Central memory CD8-positive, alpha-beta T cell (primary cell): ENCODE results near the gene COL27A1.
"Not testable (repeated sequence)": the region's sequence is repeated elsewhere in the genome, so short reads cannot be mapped to it uniquely, and the experiment has no call there.

ENCODE experiments used
- ATAC-seq: fragments of 150-1000 bp; cut with Tn5 transposase; replicated peaks from 2 replicates; pipeline ENCODE4 v1.10.0; 2022; ENCODE audit warnings: mild to moderate bottlenecking, moderate FRiP score, moderate number of reproducible peaks; ENCODE audit not compliant: poor library complexity, severe bottlenecking; ENCODE audit errors: extremely low read depth
- DNase-seq, 2 donors: peaks; one replicate each; pipeline ENCODE4 v3.0.0; 2021; ENCODE audit warnings: low spot score in 2 of 2
- H3K27ac Mint-ChIP-seq: one replicate; pipeline ENCODE4 v1.8.0; 2022; ENCODE audit warnings: low read depth, mild to moderate bottlenecking, moderate library complexity, mixed read lengths
- H3K27me3 Mint-ChIP-seq: one replicate; pipeline ENCODE4 v1.8.0; 2022; ENCODE audit warnings: mixed read lengths
- H3K36me3 Mint-ChIP-seq: one replicate; pipeline ENCODE4 v1.8.0; 2022; ENCODE audit warnings: mild to moderate bottlenecking, moderate library complexity, mixed read lengths; ENCODE audit not compliant: insufficient read depth
- H3K4me1 Mint-ChIP-seq: one replicate; pipeline ENCODE4 v1.8.0; 2022; ENCODE audit warnings: mixed read lengths
- H3K4me3 Mint-ChIP-seq: one replicate; pipeline ENCODE4 v1.8.0; 2022; ENCODE audit warnings: mild to moderate bottlenecking, moderate library complexity, mixed read lengths
- H3K9me3 Mint-ChIP-seq: one replicate; pipeline ENCODE4 v1.8.0; 2022; ENCODE audit warnings: mixed read lengths

The COL27A1 gene

DNA sequence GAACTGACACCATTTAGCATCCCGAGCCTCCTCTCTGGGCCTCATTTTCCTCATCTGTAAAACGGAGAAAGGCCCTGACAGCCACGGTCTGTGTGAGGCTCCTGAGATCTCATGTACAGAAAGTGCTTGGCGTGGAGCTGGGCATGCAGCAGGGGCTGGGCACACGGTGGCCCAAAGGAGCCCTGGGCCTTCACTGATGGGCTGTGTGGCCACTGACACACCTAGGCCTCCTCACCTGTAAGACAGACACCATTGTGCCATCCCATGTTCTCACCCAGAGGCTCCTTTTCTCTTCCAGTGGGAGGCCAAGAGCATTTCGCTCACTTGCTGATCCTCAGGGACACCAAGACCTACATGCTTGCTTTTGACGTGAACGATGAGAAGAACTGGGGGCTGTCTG lies 169.2 kb downstream of the COL27A1 start:
- Mint-ChIP-seq H3K9me3 (no peaks in the 10 kb centered on the region), H3K27me3 (peaks cover 13% of the 10 kb centered on the region), H3K27ac (no peak overlapping the region), H3K4me1 (no peaks in the 10 kb centered on the region), H3K36me3 (no peaks in the 10 kb centered on the region), H3K4me3 (no peak overlapping the region)
- DNase-seq (no peak), ATAC-seq (no peak)

- H3K4me1 Mint-ChIP-seq, H3K4me3 Mint-ChIP-seq, H3K9me3 Mint-ChIP-seq, H3K27ac Mint-ChIP-seq, ATAC-seq, H3K27me3 Mint-ChIP-seq, DNase-seq, H3K36me3 Mint-ChIP-seq: not testable (repeated sequence)
These were observed 169.6 kb downstream of the COL27A1 start for GRCh38 chr9:114324965-114325364.

DNA sequence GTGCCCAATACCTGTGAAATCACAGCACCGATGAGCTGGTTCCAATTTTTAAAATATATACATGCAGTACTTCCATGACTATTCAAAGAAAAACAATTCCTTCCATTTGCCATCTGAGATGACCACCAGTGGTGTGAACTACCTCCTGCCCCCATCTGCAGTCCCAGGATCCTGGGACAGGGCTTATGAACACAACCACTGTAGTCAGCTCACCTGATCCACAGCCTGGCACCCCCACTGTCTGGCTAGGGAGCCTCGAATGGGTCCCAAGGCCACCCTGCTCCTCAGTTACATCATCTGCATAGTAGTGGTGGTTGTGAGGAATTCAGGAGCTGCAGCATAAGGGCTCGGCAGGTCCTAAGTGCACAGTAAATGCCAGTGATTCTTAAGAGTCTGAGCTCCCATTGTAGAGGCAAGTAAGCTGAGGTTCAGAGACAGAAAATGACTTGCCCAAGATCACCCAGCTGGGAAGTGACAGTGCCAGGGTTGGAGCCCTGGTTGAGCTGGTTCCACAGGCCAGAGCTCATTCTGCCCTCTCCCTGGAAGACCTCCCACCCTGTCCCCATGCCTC lies 170.4 kb downstream of the COL27A1 start:
- not testable (repeated sequence) for ATAC-seq, H3K36me3 Mint-ChIP-seq, DNase-seq, H3K4me1 Mint-ChIP-seq, H3K27me3 Mint-ChIP-seq, H3K9me3 Mint-ChIP-seq, H3K4me3 Mint-ChIP-seq, H3K27ac Mint-ChIP-seq

DNA sequence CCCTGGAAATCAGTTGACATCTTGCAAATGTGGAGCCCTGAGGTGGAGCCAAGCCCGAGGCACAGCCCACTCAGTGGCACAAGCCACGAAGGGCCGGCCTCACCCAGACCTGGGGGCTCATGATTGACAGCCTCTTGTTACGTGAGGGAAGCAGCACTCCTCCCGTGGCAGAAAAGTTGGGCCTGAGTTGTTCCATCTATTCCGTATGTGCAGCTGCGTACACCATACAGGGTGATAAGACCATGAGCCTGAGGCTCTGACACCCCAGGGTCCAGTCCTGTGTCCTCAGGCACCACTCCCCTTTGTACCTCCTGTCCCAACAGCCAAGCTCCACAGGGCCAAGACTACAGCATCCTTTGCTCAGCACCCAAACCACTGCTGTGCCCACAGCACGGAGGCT lies 172.4 kb downstream of the COL27A1 start:
- Mint-ChIP-seq H3K4me1 (peaks cover 21% of the 10 kb centered on the region), H3K27me3 (no peaks in the 10 kb centered on the region), H3K9me3 (no peaks in the 10 kb centered on the region), H3K27ac (no peak overlapping the region), H3K4me3 (no peak overlapping the region), H3K36me3 (peaks cover 13% of the 10 kb centered on the region)
- DNase-seq = no peak
- no peak for ATAC-seq

DNA sequence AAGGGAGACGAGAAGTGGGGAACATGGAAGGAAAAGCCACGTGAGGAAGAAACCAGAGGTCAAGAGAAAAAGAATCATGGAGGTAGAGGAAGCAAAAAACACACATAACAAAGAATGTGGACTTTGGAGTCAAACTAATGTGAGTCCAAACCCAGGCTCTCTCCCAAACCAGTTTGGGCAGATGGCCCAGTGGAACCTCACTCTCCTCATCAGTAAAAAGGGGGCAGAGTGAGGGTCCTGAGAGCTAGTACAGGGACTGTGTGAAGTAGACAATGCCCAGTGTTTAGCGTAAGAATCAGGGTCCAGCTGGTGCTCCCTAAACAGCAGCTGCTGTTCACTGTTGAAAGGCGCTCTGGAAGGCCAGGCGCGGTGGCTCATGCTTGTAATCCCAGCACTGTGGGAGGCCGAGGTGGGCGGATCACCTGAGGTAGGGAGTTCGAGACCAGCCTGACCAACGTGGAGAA lies 173.1 kb downstream of the COL27A1 start:
- DNase-seq, H3K27me3 Mint-ChIP-seq, H3K9me3 Mint-ChIP-seq, H3K4me3 Mint-ChIP-seq, ATAC-seq, H3K27ac Mint-ChIP-seq: not testable (repeated sequence)
- Mint-ChIP-seq H3K4me1 (peaks cover 21% of the 10 kb centered on the region), H3K36me3 (peaks cover 13% of the 10 kb centered on the region)

- Mint-ChIP-seq H3K4me1 (peaks cover 21% of the 10 kb centered on the region), H3K36me3 (peaks cover 15% of the 10 kb centered on the region)
- DNase-seq, H3K27me3 Mint-ChIP-seq, H3K4me3 Mint-ChIP-seq, H3K27ac Mint-ChIP-seq, ATAC-seq, H3K9me3 Mint-ChIP-seq: not testable (repeated sequence)
These were observed 173.7 kb downstream of the COL27A1 start for GRCh38 chr9:114328937-114329624.

DNA sequence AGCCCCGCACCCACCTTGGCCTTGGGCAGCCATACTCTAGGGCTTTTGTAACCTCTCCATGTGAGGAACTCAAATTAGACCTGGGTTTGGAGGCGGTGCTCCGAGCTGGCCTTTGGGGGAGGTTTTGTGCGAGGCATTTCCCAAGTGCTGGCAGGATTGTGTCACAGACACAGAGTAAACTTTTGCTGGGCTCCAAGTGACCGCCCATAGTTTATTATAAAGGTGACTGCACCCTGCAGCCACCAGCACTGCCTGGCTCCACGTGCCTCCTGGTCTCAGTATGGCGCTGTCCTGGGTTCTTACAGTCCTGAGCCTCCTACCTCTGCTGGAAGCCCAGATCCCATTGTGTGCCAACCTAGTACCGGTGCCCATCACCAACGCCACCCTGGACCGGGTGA lies 174.3 kb downstream of the COL27A1 start, which contains the start of gene ORM2:
Gene ORM2 (plus strand): TSS at position 245 of the 398 bp plus-strand sequence. CDS start 36 bp downstream, at position 281.
- Mint-ChIP-seq H3K4me1 (peaks cover 21% of the 10 kb centered on the region), H3K36me3 (peaks cover 17% of the 10 kb centered on the region), H3K27ac (peak within 1 kb of the TSS; percentile 65)
- DNase-seq, ATAC-seq, H3K9me3 Mint-ChIP-seq, H3K4me3 Mint-ChIP-seq, H3K27me3 Mint-ChIP-seq: not testable (repeated sequence)

DNA sequence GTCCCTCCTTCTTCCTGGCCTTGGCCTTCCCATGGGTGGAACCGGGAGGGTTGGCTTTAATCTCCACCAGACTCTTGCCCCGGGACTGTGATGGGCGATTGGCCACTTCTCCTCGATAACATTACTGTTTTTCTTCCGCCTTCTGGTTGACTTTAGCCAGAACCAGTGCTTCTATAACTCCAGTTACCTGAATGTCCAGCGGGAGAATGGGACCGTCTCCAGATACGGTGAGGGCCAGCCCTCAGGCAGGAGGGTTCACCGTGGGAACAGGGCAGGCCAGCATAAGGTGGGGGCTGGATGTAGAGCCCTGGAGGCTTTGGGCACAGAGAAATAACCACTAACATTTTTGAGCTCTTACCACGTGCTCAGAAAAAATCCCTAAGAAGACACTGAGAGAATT lies 175.3 kb downstream of the COL27A1 start:
- Mint-ChIP-seq H3K27ac (peak overlapping the region; percentile 65), H3K4me3 (no peak overlapping the region), H3K4me1 (peaks cover 26% of the 10 kb centered on the region), H3K27me3 (no peaks in the 10 kb centered on the region), H3K36me3 (peaks cover 27% of the 10 kb centered on the region), H3K9me3 (no peaks in the 10 kb centered on the region)
- ATAC-seq (no peak), DNase-seq (no peak)

DNA sequence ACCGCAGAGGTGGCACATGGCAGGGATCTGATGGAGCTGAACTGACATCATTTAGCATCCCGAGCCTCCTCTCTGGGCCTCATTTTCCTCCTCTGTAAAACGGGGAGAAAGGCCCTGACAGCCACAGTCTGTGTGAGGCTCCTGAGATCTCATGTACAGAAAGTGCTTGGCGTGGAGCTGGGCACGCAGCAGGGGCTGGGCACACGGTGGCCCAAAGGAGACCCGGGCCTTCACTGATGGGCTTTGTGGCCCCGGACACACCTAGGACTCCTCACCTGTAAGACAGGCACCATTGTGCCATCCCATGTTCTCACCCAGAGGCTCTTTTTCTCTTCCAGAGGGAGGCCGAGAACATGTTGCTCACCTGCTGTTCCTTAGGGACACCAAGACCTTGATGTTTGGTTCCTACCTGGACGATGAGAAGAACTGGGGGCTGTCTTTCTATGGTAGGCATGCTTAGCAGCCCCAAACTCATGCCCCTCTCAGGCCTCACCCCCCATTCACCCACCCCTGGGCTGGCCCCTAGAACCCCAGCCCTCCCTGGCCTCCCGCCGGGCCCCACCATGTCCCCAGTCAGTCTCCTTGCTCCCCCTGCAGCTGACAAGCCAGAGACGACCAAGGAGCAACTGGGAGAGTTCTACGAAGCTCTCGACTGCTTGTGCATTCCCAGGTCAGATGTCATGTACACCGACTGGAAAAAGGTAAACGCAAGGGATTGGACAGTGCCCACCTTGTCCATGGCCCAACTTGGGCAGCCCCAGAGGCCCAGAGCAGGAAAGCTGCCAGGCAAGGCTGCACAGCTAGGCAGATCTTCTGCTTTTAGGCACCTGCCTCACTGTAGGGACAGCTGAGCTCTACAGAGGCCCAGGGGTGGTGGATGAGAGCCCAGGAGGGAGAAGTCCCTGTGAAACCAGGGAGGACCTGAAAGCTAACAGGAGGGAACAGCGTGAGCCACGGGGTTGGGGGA lies 176.2 kb downstream of the COL27A1 start:
- ATAC-seq = peak; percentile 51
- not testable (repeated sequence) for H3K27ac Mint-ChIP-seq, DNase-seq, H3K4me3 Mint-ChIP-seq, H3K27me3 Mint-ChIP-seq, H3K9me3 Mint-ChIP-seq
- Mint-ChIP-seq H3K4me1 (peaks cover 26% of the 10 kb centered on the region), H3K36me3 (peaks cover 36% of the 10 kb centered on the region)

- not testable (repeated sequence) for DNase-seq, H3K9me3 Mint-ChIP-seq, H3K27me3 Mint-ChIP-seq
- peak overlapping the region; percentile 84 for H3K27ac Mint-ChIP-seq
- H3K4me3 Mint-ChIP-seq = peak overlapping the region; percentile 40
- peaks cover 45% of the 10 kb centered on the region for H3K36me3 Mint-ChIP-seq
- ATAC-seq = peak; percentile 24
- peaks cover 26% of the 10 kb centered on the region for H3K4me1 Mint-ChIP-seq
These were observed 177.2 kb downstream of the COL27A1 start for GRCh38 chr9:114332474-114333040.

GRCh38 chr9:114333718-114334117 lies 178.4 kb downstream of the COL27A1 start:
- H3K36me3 Mint-ChIP-seq = peaks cover 53% of the 10 kb centered on the region
- DNase-seq, H3K27ac Mint-ChIP-seq, ATAC-seq, H3K27me3 Mint-ChIP-seq, H3K4me3 Mint-ChIP-seq, H3K9me3 Mint-ChIP-seq: not testable (repeated sequence)
- H3K4me1 Mint-ChIP-seq = peaks cover 26% of the 10 kb centered on the region

DNA sequence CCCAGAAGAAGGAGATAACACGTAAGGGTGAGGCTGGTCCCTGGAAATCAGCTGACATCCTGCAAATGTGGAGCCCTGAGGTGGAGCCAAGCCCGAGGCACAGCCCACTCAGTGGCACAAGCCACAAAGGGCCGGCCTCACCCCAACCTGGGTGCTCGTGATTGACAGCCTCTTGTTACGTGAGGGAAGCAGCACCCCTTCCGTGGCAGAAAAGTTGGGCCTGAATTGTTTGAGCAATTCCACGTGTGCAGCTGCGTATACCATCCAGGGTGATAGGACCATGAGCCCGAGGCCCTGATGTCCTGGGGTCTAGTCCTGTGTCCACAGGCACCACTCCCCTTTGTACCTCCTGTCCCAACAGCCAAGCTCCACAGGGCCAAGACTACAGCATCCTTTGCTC lies 179.2 kb downstream of the COL27A1 start:
- no peaks in the 10 kb centered on the region for H3K9me3 Mint-ChIP-seq
- peaks cover 59% of the 10 kb centered on the region for H3K36me3 Mint-ChIP-seq
- peaks cover 26% of the 10 kb centered on the region for H3K4me1 Mint-ChIP-seq
- peak overlapping the region; percentile 82 for H3K27ac Mint-ChIP-seq
- no peak for DNase-seq
- no peak overlapping the region for H3K4me3 Mint-ChIP-seq
- ATAC-seq = no peak
- no peaks in the 10 kb centered on the region for H3K27me3 Mint-ChIP-seq
